OCI-LY3 (cell line): ENCODE measurements around the gene THAP8.

Source experiments
- CTCF ChIP-seq: fragments of 200-600, 300-600 bp; sonication (generic); IDR thresholded peaks from 2 replicates; pipeline ENCODE4 v1.5.1; 2014; ENCODE audit warnings: antibody characterized with exemption, low read length, low read depth
- EZH2phosphoT487 ChIP-seq: fragments of 200-600 bp; shearing (Covaris generic); IDR thresholded peaks from 2 replicates; pipeline ENCODE4 v1.6.1; 2018; ENCODE audit warnings: antibody characterized with exemption, mixed run types, low read depth

DNA sequence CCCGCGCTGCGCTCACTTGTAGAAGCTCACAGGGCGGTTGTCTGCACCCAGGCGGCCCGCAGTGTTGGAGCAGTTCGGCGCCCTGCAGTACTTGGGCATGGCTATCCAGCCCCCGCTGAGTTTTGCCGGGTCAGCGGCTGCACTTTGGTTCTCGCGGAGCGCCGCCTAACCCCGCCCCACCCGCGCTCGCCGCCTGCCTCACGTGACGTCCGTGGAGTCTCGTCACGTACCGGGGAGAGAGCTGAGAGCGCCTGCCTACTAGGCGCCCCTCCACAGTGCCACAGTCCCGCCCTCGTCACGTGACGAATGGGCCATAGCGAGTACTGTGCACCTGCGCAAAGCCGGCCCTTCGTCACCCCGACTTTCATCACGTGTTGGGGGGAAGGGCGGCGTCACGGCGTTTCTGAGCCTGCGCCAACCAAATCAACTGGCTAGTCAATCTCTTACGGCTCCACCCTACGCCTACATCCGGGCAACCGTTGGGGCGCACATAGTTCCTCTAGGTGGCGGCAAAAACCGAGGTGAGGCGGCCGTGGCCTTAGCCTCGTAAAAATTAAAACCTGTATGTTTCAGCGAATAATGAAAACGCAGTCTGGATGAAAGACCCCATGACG is at the start of gene THAP8:
- peak; percentile 46 for TF ChIP-seq CTCF
- no peak for TF ChIP-seq EZH2phosphoT487
